ENCODE measurements around the gene IRF1. TPM values are rescaled to one million over a fixed set of nuclear protein-coding genes. Genes with fewer than 3 reads are reported as not detected.
"Not testable (repeated sequence)": the region's sequence is repeated elsewhere in the genome, so short reads cannot be mapped to it uniquely, and the experiment has no call there.

Gene IRF1
- total and polyA plus RNA-seq, 5 donors from 2014 or later = 160 to 924 (median 190) TPM

DNA sequence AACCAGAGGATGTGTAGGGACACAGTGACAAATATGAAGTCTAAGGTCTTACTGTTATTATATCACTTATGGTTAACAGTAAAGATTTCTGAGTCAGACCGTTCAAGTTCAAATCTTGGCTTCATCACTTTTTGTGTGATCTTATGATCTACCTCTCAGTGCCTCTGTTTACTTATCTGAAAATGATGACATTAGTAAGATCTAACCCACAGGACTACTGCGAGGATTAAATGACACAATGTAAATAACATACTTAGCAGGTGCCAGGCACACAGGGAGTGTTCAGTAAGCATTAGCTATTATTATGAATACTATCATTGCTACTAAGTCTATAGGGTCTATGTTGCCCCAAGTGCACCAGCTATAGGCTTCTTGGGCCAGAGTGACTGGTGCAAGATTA is 2.0 kb downstream of the IRF1 start:
- no peaks in the 10 kb centered on the region for H3K9me3 ChIP-seq (ENCODE audit: control insufficient read depth in 2 of 2, low read length in 2 of 2)
- H3K4me1 ChIP-seq (ENCODE audit: control insufficient read depth, insufficient read depth, low read length, poor library complexity, severe bottlenecking) = peaks cover 74% of the 10 kb centered on the region
- no peaks in the 10 kb centered on the region for H3K27me3 Mint-ChIP-seq
- peaks cover 62% of the 10 kb centered on the region for H3K36me3 ChIP-seq (ENCODE audit: control insufficient read depth, insufficient read depth, low read length)
- H3K36me3 Mint-ChIP-seq = peaks cover 52% of the 10 kb centered on the region
- H3K4me1 Mint-ChIP-seq = peaks cover 18 to 78% (median 47%) of the 10 kb centered on the region in 4 donors
- ATAC-seq (ENCODE audit: low read depth in 2 of 2) (no peak), DNase-seq (no peak)
- H3K4me3 Mint-ChIP-seq = peak overlapping the region; percentile 96 to 98 (median 96)
- H3K27ac ChIP-seq (ENCODE audit: insufficient read depth, low read length, poor library complexity, severe bottlenecking) = peak overlapping the region; percentile 99
- H3K4me3 ChIP-seq (ENCODE audit: low read depth, low read length) = peak overlapping the region; percentile 99
- peak overlapping the region; percentile 82 to 97 (median 94) for H3K27ac Mint-ChIP-seq
- H3K27me3 ChIP-seq (ENCODE audit: control insufficient read depth, insufficient read depth, low read length) = no peaks in the 10 kb centered on the region
- peaks cover 0 to 1% (median 0%) of the 10 kb centered on the region in 7 donors for H3K9me3 Mint-ChIP-seq

DNA sequence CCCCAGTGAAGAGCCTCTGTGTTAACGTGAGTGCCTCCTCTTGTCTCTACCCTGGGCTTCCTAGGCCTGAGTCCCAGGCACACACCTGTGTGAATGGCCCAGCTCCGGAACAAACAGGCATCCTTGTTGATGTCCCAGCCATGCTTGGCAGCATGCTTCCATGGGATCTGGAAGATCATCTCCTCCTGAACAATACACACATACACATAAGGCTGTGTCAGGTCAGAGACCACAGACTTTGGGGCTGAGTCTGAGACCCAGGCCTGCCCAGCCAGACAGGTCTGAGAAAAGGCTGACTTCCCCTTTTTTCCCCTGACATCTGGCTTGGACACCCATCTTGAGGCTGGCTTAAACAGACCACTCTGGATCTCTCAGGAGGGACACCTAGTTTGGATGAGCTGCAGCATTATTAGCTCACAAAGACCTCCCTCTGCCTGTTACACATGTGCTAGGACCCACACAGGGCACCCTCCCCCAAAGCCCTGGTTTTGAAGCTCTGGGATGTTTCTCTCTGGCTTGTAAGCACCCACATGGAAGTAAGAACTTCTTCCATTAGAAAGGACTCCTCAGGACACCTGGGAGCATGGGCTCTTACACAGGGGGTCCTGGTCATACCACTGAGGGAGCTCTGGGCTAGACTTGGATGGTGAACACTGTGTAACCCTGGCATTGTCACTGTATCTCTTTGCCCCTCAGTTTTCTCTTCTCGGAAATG is 2.6 kb downstream of the IRF1 start:
- Mint-ChIP-seq H3K4me1 (peaks cover 18 to 78% (median 42%) of the 10 kb centered on the region in 4 donors), H3K27ac (peak overlapping the region; percentile 94 to 96 (median 95)), H3K9me3 (peaks cover 0 to 1% (median 0%) of the 10 kb centered on the region in 7 donors), H3K27me3 (no peaks in the 10 kb centered on the region), H3K4me3 (peak overlapping the region; percentile 96 to 98 (median 96)), H3K36me3 (peaks cover 52% of the 10 kb centered on the region)
- Histone ChIP-seq H3K36me3 (ENCODE audit: control insufficient read depth, insufficient read depth, low read length) (peaks cover 68% of the 10 kb centered on the region), H3K9me3 (ENCODE audit: control insufficient read depth in 2 of 2, low read length in 2 of 2) (no peaks in the 10 kb centered on the region), H3K4me3 (ENCODE audit: low read depth, low read length) (peak overlapping the region; percentile 99), H3K4me1 (ENCODE audit: control insufficient read depth, insufficient read depth, low read length, poor library complexity, severe bottlenecking) (peaks cover 74% of the 10 kb centered on the region), H3K27me3 (ENCODE audit: control insufficient read depth, insufficient read depth, low read length) (no peaks in the 10 kb centered on the region), H3K27ac (ENCODE audit: insufficient read depth, low read length, poor library complexity, severe bottlenecking) (peak overlapping the region; percentile 99)
- no peak for DNase-seq
- ATAC-seq (ENCODE audit: low read depth in 2 of 2) = no peak

DNA sequence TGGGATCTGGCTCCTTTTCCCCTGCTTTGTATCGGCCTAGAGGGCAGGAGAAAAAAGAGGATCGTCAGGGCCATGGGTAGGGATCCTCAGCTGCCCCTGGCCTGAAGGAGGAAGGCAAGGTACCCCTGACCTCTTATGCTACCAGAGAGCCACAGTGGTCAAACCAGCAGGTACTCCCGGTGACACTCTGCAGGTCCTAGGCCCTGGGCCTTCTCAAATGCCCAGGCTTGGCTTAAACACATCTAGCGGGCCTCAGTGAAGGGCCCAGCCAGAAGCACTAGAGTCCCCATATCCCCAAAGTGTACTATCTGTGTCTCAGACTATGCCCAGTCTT is 3.5 kb downstream of the IRF1 start:
- peak overlapping the region; percentile 96 to 98 (median 96) for H3K4me3 Mint-ChIP-seq
- no peak for ATAC-seq (ENCODE audit: low read depth in 2 of 2)
- Histone ChIP-seq H3K4me1 (ENCODE audit: control insufficient read depth, insufficient read depth, low read length, poor library complexity, severe bottlenecking) (peaks cover 68% of the 10 kb centered on the region), H3K27ac (ENCODE audit: insufficient read depth, low read length, poor library complexity, severe bottlenecking) (peak overlapping the region; percentile 99), H3K27me3 (ENCODE audit: control insufficient read depth, insufficient read depth, low read length) (no peaks in the 10 kb centered on the region), H3K36me3 (ENCODE audit: control insufficient read depth, insufficient read depth, low read length) (peaks cover 72% of the 10 kb centered on the region), H3K9me3 (ENCODE audit: control insufficient read depth in 2 of 2, low read length in 2 of 2) (no peaks in the 10 kb centered on the region), H3K4me3 (ENCODE audit: low read depth, low read length) (peak overlapping the region; percentile 99)
- no peaks in the 10 kb centered on the region for H3K27me3 Mint-ChIP-seq
- H3K9me3 Mint-ChIP-seq = peaks cover 0 to 1% (median 0%) of the 10 kb centered on the region in 7 donors
- H3K27ac Mint-ChIP-seq = peak overlapping the region; percentile 94 to 96 (median 95)
- peaks cover 18 to 73% (median 40%) of the 10 kb centered on the region in 4 donors for H3K4me1 Mint-ChIP-seq
- DNase-seq = no peak
- H3K36me3 Mint-ChIP-seq = peaks cover 52% of the 10 kb centered on the region

DNA sequence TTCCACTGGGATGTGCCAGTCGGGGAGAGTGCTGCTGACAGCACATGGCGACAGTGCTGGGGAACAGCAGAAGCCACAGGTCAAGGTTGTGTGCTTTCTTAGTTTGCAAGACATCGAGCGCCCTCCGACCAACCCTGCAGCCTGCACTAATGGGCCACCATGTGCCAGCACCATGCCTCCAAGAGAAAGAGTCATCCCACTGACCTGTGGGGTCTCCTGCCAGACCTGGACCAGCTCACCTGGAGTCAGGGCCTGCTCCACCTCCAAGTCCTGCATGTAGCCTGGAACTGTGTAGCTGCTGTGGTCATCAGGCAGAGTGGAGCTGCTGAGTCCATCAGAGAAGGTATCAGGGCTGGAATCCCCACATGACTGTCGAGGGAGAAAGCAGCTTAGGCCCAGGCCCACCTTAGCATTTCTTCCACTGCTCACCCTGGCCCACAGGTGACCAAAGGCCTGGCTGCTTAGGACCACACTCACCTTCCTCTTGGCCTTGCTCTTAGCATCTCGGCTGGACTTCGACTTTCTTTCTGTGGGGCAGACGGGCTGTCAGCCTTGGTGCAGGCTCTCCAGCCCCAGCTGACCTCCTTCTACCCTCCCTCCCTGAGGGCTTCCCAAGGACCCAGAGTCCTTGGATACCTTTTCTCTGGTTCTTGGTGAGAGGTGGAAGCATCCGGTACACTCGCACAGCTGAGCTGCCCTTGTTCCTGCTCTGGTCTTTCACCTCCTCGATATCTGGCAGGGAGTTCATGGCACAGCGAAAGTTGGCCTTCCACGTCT is 4.1 kb downstream of the IRF1 start:
- Histone ChIP-seq H3K4me3 (ENCODE audit: low read depth, low read length) (peak overlapping the region; percentile 99), H3K9me3 (ENCODE audit: control insufficient read depth in 2 of 2, low read length in 2 of 2) (no peaks in the 10 kb centered on the region), H3K36me3 (ENCODE audit: control insufficient read depth, insufficient read depth, low read length) (peaks cover 75% of the 10 kb centered on the region), H3K4me1 (ENCODE audit: control insufficient read depth, insufficient read depth, low read length, poor library complexity, severe bottlenecking) (peaks cover 62% of the 10 kb centered on the region), H3K27me3 (ENCODE audit: control insufficient read depth, insufficient read depth, low read length) (no peaks in the 10 kb centered on the region), H3K27ac (ENCODE audit: insufficient read depth, low read length, poor library complexity, severe bottlenecking) (peak overlapping the region; percentile 99)
- no peaks in the 10 kb centered on the region for H3K27me3 Mint-ChIP-seq
- ATAC-seq (ENCODE audit: low read depth in 2 of 2) (no peak), DNase-seq (no peak)
- peaks cover 52% of the 10 kb centered on the region for H3K36me3 Mint-ChIP-seq
- peak overlapping the region; percentile 96 to 98 (median 96) for H3K4me3 Mint-ChIP-seq
- H3K9me3 Mint-ChIP-seq = peaks cover 0 to 1% (median 0%) of the 10 kb centered on the region in 7 donors
- H3K27ac Mint-ChIP-seq = peak overlapping the region; percentile 94 to 96 (median 95)
- peaks cover 18 to 71% (median 39%) of the 10 kb centered on the region in 4 donors for H3K4me1 Mint-ChIP-seq

DNA sequence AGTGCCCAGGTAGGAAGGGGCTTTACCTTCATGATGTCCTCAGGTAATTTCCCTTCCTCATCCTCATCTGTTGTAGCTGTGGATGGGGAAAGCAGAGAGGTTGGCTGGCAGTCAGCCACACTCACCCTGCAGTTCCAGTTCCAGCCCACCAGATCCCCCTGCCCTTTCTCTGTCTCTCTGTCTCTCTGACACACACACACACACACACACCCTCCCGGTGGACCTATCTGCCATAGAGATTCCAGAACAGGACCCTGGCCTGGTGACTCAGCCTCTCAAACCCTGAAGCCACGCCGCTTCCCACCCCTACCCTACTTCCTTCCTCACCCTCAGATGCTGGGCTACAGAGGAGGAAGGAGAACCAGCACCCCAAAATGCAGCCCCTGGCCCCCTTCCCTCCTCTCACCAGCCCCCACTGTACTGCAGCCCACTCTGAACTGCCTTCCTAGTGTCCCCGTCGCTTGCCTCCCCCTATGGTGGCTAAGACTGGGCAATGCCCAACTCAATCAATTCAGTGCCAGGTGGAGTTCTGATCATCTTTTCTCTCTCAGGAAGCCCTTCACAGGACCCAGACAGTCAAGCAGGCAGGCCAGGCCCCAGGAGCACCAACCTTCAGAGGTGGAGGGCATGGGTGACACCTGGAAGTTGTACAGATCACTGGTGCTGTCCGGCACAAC is 4.8 kb downstream of the IRF1 start:
- H3K27ac Mint-ChIP-seq = peak overlapping the region; percentile 56 to 95 (median 93)
- H3K4me1 Mint-ChIP-seq = peaks cover 21 to 75% (median 43%) of the 10 kb centered on the region in 4 donors
- ATAC-seq (ENCODE audit: low read depth in 2 of 2) (no peak), DNase-seq (no peak)
- H3K4me3 Mint-ChIP-seq = peak overlapping the region; percentile 79 to 96 (median 93)
- H3K27me3 ChIP-seq (ENCODE audit: control insufficient read depth, insufficient read depth, low read length) = no peaks in the 10 kb centered on the region
- peaks cover 0 to 1% (median 0%) of the 10 kb centered on the region in 7 donors for H3K9me3 Mint-ChIP-seq
- no peaks in the 10 kb centered on the region for H3K9me3 ChIP-seq (ENCODE audit: control insufficient read depth in 2 of 2, low read length in 2 of 2)
- H3K4me1 ChIP-seq (ENCODE audit: control insufficient read depth, insufficient read depth, low read length, poor library complexity, severe bottlenecking) = peaks cover 60% of the 10 kb centered on the region
- no peaks in the 10 kb centered on the region for H3K27me3 Mint-ChIP-seq
- H3K27ac ChIP-seq (ENCODE audit: insufficient read depth, low read length, poor library complexity, severe bottlenecking) = peak overlapping the region; percentile 99
- peaks cover 80% of the 10 kb centered on the region for H3K36me3 ChIP-seq (ENCODE audit: control insufficient read depth, insufficient read depth, low read length)
- peaks cover 52% of the 10 kb centered on the region for H3K36me3 Mint-ChIP-seq
- peak overlapping the region; percentile 99 for H3K4me3 ChIP-seq (ENCODE audit: low read depth, low read length)

DNA sequence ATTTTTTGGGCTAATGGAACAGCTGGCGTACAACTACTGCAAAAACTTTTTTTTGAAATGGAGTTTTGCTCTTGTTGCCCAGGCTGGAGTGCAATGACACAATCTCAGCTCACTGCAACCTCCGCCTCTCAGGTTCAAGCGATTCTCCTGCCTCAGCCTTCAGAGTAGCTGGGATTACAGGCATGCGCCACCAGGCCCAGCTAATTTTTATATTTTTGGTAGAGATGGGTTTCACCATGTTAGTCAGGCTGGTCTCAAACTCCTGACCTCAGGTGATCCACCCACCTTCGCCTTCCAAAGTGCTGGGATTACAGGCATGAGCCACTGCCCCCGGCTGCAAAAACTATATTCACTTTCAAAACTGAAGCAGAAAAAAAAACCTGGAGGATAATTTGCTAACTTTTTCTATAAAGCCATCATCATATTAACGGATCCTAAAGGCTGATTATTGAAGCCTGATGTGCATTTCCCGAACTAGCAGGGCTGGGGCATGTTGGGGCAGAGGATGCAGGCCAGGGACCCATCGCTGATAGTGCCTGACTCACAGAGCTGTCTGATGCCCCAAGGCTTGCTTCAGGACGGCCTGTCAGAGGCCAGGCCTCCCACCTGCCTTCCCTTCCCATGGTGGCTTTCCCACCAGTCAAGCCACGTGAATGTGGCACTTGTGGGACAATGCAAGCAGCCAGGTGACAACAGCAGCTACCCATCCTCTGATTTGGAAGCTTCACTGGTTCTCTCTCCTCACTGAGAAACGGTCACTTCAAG is 5.5 kb downstream of the IRF1 start:
- H3K27ac Mint-ChIP-seq = peak overlapping the region; percentile 38 to 95 (median 93)
- DNase-seq = peak in 1 of 3 donors; percentile 1
- not testable (repeated sequence) for H3K27me3 Mint-ChIP-seq; H3K9me3 ChIP-seq (ENCODE audit: control insufficient read depth in 2 of 2, low read length in 2 of 2); ATAC-seq (ENCODE audit: low read depth in 2 of 2); H3K9me3 Mint-ChIP-seq; H3K27me3 ChIP-seq (ENCODE audit: control insufficient read depth, insufficient read depth, low read length)
- Histone ChIP-seq H3K4me3 (ENCODE audit: low read depth, low read length) (peak overlapping the region; percentile 99), H3K4me1 (ENCODE audit: control insufficient read depth, insufficient read depth, low read length, poor library complexity, severe bottlenecking) (peaks cover 66% of the 10 kb centered on the region), H3K27ac (ENCODE audit: insufficient read depth, low read length, poor library complexity, severe bottlenecking) (peak overlapping the region; percentile 99), H3K36me3 (ENCODE audit: control insufficient read depth, insufficient read depth, low read length) (peaks cover 80% of the 10 kb centered on the region)
- H3K4me3 Mint-ChIP-seq = peak overlapping the region; percentile 62 to 96 (median 84)
- peaks cover 52% of the 10 kb centered on the region for H3K36me3 Mint-ChIP-seq
- peaks cover 22 to 82% (median 47%) of the 10 kb centered on the region in 4 donors for H3K4me1 Mint-ChIP-seq

DNA sequence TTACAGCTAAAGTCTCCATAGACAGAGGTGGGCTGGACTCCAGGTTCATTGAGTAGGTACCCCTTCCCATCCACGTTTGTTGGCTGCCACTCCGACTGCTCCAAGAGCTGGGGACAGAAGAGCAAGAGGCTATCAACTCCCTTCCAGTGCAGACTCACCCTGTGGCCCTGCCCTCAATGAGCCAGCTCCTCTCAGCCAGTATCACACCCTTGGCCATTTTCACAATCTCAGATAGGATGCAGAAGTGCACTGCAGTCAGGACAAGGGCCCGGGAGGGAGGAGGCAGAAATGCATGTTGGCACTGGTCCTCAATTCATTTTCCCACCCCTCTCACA is 6.2 kb downstream of the IRF1 start:
- peaks cover 73% of the 10 kb centered on the region for H3K4me1 ChIP-seq (ENCODE audit: control insufficient read depth, insufficient read depth, low read length, poor library complexity, severe bottlenecking)
- peak overlapping the region; percentile 75 to 93 (median 76) for H3K27ac Mint-ChIP-seq
- H3K27me3 ChIP-seq (ENCODE audit: control insufficient read depth, insufficient read depth, low read length) = no peaks in the 10 kb centered on the region
- no peaks in the 10 kb centered on the region for H3K27me3 Mint-ChIP-seq
- H3K4me1 Mint-ChIP-seq = peaks cover 22 to 89% (median 52%) of the 10 kb centered on the region in 4 donors
- H3K36me3 Mint-ChIP-seq = peaks cover 52% of the 10 kb centered on the region
- H3K27ac ChIP-seq (ENCODE audit: insufficient read depth, low read length, poor library complexity, severe bottlenecking) = peak overlapping the region; percentile 51
- no peak for ATAC-seq (ENCODE audit: low read depth in 2 of 2)
- H3K36me3 ChIP-seq (ENCODE audit: control insufficient read depth, insufficient read depth, low read length) = peaks cover 76% of the 10 kb centered on the region
- H3K4me3 ChIP-seq (ENCODE audit: low read depth, low read length) = no peak overlapping the region
- no peaks in the 10 kb centered on the region for H3K9me3 ChIP-seq (ENCODE audit: control insufficient read depth in 2 of 2, low read length in 2 of 2)
- no peak for DNase-seq
- peak overlapping the region; percentile 48 to 96 (median 60) for H3K4me3 Mint-ChIP-seq
- peaks cover 0 to 1% (median 0%) of the 10 kb centered on the region in 7 donors for H3K9me3 Mint-ChIP-seq

All from CD4-positive, CD25-positive, alpha-beta regulatory T cell (primary cell).